Skin of body (tissue), 1 donor: ENCODE results near the gene SEPTIN11. TPM values are rescaled to one million over a fixed set of nuclear protein-coding genes. Genes with fewer than 3 reads are reported as not detected.

Source experiments
- total RNA-seq: library from RNA; depleted of rRNA; stranded (reverse); fragments of >200 nt; gene quantifications from one replicate; pipeline ENCODE4 v1.2.3, GENCODE V29; 2014

Gene SEPTIN11
- total RNA-seq, 1 donor from 2014 or later = 198 TPM

Other genes with a start within 250 kb of the SEPTIN11 start
- gene SOWAHB, start 51.6 kb upstream of the SEPTIN11 start, total RNA-seq = 1.7 TPM
- gene CCNI, start 126.2 kb downstream of the SEPTIN11 start, total RNA-seq = 157 TPM
- gene CCNG2, start 207.5 kb downstream of the SEPTIN11 start, total RNA-seq = 51.4 TPM